ENCODE data around the gene LRRC46.

DNA sequence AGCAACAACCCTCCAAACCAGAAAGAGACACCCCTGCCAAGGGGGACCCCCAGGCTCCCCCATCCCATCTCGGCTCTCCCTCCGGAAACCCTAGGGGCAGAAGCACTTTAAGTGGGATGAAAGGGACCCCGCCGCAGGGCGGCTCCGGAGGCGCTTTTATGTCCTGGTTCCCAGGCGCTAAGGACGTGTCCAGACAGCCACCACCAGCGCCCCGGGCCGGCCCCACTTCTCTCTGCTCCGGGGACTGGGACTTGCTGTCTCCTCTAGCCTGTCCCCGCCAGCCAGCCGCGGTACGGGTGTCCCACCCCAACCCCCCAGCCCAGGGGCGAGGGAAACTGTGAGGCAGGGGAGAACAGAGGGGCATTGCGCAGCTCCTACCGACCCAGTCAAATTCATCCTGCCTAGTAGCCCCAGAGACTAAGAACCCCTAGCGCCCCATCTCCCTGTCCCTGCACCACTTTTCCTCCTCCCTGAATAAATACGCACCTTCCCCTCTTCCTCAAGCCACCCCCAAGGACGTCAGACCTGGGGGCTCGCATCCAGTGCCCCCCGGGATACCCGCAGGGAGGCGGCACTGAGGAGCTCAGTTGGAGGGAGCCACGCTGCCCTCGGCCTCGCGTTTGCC, 15.4 kb downstream of the LRRC46 start:
- TF ChIP-seq CTCF (conservative IDR thresholded peaks at IDR 0.05; ENCODE audit: low read depth, low read length): no peak
- TF ChIP-seq POLR2A (IDR thresholded peaks at IDR 0.05; ENCODE audit: low read depth, low read length): no peak
- TF ChIP-seq RAD21 (IDR thresholded peaks at IDR 0.05; ENCODE audit: low read length): no peak
- no peak for TF ChIP-seq MAFK (IDR thresholded peaks at IDR 0.05; ENCODE audit: low read depth, low read length)
- TF ChIP-seq RFX5 (IDR thresholded peaks at IDR 0.05; ENCODE audit: low read depth, low read length): no peak
- TF ChIP-seq CHD1 (IDR thresholded peaks at IDR 0.05; ENCODE audit: low read depth, low read length): no peak
- no peak for TF ChIP-seq BHLHE40 (IDR thresholded peaks at IDR 0.05; ENCODE audit: low read depth, low read length)

Data from IMR-90 (cell line).